DLD1 (cell line): ENCODE data around the gene TMEM244.
"Not testable (repeated sequence)": the region's sequence is repeated elsewhere in the genome, so short reads cannot be mapped to it uniquely, and the experiment has no call there.

Source experiments
- in situ Hi-C: cut with HindIII; loops from 2 replicates; pipeline ENCODE4 v1.10.0; 2017; ENCODE audit warnings: low sequenced_read_pairs

TMEM244 gene, protein sequence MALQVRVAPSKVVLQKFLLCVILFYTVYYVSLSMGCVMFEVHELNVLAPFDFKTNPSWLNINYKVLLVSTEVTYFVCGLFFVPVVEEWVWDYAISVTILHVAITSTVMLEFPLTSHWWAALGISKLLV

GRCh38 chr6:129860908-129861665 lies at the start of gene TMEM244:
Gene TMEM244, minus strand, starts transcription at chr6:129861315. Its CDS starts 127 bp downstream, at chr6:129861188.
- in situ Hi-C loops: no loop called here

GRCh38 chr6:129908858-129909257 lies 47.7 kb upstream of the TMEM244 start:
- in situ Hi-C loops: no loop called here

GRCh38 chr6:129908356-129908755 lies 47.2 kb upstream of the TMEM244 start:
- in situ Hi-C loops: no loop called here

- in situ Hi-C loops: no loop called here
These were observed 45.5 kb upstream of the TMEM244 start for GRCh38 chr6:129906515-129907077.

- in situ Hi-C loops: no loop called here
These were observed 42.0 kb upstream of the TMEM244 start for GRCh38 chr6:129903082-129903481.

DNA sequence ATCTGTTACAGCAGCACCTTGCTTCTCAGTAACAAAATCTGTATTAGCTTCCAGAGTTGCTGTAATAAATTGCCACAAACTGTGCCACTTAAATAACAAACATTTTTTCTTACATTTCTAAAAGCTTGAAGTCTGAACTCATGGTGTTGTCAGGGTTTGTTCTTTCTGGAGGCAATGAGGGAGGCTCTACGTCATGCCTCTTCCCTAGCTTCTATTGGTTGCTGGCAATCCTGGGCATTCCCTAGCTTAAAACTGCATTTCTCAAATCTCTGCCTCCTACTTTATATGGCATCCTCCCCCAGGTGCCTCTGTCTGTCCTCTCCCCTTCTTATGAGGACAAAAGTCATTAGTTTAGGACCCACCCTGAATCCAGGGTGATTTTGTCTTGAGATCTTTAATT lies 41.6 kb upstream of the TMEM244 start:
- in situ Hi-C loops: no loop called here

DNA sequence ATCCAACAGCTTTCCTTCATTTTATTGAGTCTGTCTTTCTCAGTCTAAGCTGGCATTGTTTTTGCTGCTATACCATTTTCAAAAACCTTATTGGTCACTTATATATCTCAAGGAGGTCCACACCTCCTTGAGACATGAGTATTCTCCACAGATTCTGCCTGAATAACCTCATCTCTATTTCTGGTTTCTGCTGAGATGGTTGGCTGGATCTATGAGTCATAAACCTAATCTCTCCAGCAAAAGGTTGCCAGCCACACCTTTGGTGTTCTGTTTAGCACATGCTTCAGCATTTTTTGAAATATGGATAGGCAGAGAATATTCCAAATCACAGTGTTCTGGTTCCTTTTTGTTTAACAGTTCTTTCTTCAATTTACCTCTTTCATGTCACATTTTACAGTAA lies 40.8 kb upstream of the TMEM244 start:
- in situ Hi-C loops: no loop called here

- in situ Hi-C loops: no loop called here
These were observed 34.6 kb upstream of the TMEM244 start for GRCh38 chr6:129895692-129896091.

DNA sequence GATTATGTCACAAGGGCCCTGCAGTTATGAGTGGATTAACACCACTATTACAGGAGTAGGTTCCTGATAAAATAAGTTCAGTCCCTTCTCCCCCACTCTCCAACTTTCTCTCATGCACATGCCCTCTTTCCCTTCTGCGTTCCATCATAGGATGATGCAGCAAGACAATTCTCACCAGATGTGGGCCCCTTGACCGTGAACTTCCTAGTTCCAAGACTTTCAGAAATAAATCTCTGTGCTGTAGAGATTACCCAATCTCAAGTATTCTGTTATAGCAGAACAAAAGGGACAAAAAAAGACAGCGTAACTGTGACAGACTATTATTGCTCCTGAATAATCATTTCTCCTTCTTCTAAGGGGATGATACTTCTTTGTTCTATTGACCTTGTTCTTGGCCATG lies 33.8 kb upstream of the TMEM244 start:
- in situ Hi-C loops: no loop called here

DNA sequence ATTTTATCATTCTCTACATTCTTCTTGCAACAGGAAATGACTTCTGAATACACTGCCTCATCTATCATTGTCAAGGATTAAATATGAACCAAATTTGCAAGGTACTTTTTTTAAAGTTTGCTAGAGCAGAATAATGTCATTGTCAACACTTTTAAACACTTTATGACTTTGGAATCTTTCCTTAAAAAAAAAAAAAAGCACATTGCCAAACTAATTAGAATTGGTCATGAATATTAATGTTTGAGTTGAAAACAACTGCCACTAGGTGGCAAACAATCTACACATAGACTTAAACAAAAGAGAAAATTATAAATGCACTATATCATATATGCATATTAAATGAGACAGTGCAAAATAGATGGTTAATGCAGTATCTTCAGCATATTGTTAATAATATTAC lies 32.5 kb upstream of the TMEM244 start:
- in situ Hi-C loops: no loop called here

GRCh38 chr6:129890701-129891100 lies 29.6 kb upstream of the TMEM244 start:
- in situ Hi-C loops: no loop called here

GRCh38 chr6:129890164-129890563 lies 29.0 kb upstream of the TMEM244 start:
- in situ Hi-C loops: no loop called here

GRCh38 chr6:129889580-129889979 lies 28.5 kb upstream of the TMEM244 start:
- in situ Hi-C loops: no loop called here

DNA sequence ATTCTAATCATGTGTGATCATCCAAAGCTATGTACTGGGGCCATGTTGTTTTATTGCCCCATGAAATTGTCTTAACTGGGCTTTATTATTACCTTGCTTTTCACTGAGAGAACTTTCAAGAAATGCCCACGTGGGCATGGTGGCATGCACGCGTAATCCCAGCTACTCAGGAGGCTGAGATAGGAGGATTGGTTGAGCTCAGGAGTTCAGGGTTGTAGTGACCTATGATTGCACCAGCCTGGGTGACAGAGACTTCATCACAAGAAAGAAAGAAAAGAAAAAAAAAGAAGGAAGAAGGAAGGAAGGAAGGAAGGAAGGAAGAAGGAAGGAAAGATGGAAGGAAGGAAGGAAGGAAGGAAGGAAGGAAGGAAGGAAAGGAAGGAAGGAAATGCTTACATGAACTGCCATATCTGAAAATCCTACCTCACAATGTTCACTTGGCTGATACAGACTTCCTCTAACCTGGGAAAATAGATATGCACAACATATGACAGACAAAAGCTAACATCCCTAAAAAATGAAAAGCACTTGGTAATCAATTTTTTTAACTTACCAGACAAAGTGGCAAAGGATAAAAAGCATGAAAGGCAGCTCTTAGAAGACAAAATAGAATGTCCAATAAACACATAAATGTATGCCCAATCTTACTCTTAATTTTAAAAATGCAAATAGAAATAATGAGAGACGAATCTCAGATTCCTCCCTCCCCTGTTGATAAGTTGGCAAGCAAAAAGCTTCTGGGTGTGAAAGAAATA lies 25.5 kb upstream of the TMEM244 start:
- in situ Hi-C loops: no loop called here

- in situ Hi-C loops: no loop called here
These were observed 23.1 kb upstream of the TMEM244 start for GRCh38 chr6:129884211-129884610.

DNA sequence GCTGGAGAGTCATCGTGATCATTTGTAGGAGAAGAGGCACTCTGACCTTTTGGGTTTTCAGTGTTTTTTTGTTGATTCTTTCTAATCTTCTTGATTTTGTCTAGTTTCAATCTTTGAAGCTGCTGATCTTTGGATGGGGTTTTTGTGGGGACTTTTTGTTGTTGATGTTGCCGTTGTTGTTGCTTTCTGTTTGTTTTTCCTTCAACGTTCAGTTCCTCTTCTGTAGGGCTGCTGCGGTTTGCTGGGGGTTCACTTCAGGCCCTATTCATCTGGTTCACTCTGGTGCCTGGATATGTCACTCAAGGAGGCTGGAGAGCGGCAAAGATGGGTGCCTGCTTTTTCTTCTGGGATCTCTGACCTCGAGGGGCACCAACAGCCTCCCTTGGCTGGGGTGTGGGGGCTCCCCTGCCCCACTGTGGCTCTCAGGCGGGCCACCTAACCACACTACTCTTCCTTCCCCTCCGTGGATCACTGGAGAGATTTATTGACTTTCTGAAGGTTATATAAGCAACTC lies 21.5 kb upstream of the TMEM244 start:
- in situ Hi-C loops: no loop called here

GRCh38 chr6:129877894-129878293 lies 16.8 kb upstream of the TMEM244 start:
- in situ Hi-C loops: not testable (repeated sequence)

- in situ Hi-C loops: no loop called here
These were observed 14.8 kb upstream of the TMEM244 start for GRCh38 chr6:129875610-129876520.

- in situ Hi-C loops: no loop called here
These were observed 13.7 kb upstream of the TMEM244 start for GRCh38 chr6:129874837-129875236.

- in situ Hi-C loops: no loop called here
These were observed 11.5 kb upstream of the TMEM244 start for GRCh38 chr6:129872586-129872985.
